Spleen (tissue), 7 donors: ENCODE measurements around the gene BHLHE23.

Source experiments
- POLR2A ChIP-seq, 3 donors: fragments of 450-650 bp; IDR thresholded peaks; one replicate each; pipeline ENCODE4 v1.5.1; 2017; ENCODE audit warnings: antibody characterized with exemption in 3 of 3, mild to moderate bottlenecking in 1 of 3
- TF ChIP-seq, protein P1 (sequence below), 11 experiments: fragments of 200-600 bp in 7 of 11; fragments of 450-650 bp in 4 of 11; sonication (generic) in 4 of 11; IDR thresholded peaks in 8 of 11; conservative IDR thresholded peaks in 3 of 11; 1 replicate in 7 of 11; 2 replicates in 4 of 11; pipeline versions ENCODE4 v1.4.0 to v1.8.0; 2016 to 2021; ENCODE audit warnings: antibody characterized with exemption in 11 of 11, inconsistent platforms in 4 of 11, mild to moderate bottlenecking in 1 of 11
- donor health status: DM: no; HTN: no; CAD: no; lungs with moderate emphysema.
- donor health status: DM: no; HTN: no; CAD: no.
- donor health status: DM: no; HTN: no; CAD: no.

DNA sequence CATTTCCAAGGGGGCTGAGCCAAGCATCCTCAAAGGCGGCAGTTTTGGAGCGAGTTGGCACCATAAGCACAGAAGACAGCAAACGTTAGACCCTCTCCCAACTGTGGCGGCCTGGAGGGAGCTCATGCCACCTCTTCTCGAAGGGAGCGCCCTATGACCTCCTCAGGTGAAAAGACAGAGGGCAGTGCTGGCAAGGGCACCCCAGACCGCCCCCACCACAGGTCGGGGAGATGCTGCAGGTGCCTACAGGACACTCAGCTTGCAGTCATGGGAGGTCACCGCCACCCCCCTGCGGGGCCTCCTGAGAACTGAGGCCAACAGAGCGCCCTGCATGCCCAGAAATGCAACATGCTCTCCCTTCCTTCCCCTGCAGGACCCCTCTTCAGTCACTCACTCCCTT is 45.1 kb upstream of the BHLHE23 start:
- TF ChIP-seq POLR2A (IDR thresholded peaks at IDR 0.05), result no peak
- TF ChIP-seq, protein P1, sequence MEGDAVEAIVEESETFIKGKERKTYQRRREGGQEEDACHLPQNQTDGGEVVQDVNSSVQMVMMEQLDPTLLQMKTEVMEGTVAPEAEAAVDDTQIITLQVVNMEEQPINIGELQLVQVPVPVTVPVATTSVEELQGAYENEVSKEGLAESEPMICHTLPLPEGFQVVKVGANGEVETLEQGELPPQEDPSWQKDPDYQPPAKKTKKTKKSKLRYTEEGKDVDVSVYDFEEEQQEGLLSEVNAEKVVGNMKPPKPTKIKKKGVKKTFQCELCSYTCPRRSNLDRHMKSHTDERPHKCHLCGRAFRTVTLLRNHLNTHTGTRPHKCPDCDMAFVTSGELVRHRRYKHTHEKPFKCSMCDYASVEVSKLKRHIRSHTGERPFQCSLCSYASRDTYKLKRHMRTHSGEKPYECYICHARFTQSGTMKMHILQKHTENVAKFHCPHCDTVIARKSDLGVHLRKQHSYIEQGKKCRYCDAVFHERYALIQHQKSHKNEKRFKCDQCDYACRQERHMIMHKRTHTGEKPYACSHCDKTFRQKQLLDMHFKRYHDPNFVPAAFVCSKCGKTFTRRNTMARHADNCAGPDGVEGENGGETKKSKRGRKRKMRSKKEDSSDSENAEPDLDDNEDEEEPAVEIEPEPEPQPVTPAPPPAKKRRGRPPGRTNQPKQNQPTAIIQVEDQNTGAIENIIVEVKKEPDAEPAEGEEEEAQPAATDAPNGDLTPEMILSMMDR (IDR thresholded peaks at IDR 0.05 in 8 of 11, conservative IDR thresholded peaks at IDR 0.05 in 3 of 11), result no peak
